ENCODE measurements around the gene EARS2.

The EARS2 gene

GRCh38 chr16:23570992-23571632, 14.0 kb upstream of the EARS2 start:
- no peak for TF ChIP-seq CTCF (conservative IDR thresholded peaks at IDR 0.05; ENCODE audit: control insufficient read depth, insufficient read depth, low read depth, low read length)
- DNase-seq (ENCODE audit: low read depth): no peak
- H3K4me3 ChIP-seq (ENCODE audit: control insufficient read depth, low read depth, low read length): no peak overlapping the region

DNA sequence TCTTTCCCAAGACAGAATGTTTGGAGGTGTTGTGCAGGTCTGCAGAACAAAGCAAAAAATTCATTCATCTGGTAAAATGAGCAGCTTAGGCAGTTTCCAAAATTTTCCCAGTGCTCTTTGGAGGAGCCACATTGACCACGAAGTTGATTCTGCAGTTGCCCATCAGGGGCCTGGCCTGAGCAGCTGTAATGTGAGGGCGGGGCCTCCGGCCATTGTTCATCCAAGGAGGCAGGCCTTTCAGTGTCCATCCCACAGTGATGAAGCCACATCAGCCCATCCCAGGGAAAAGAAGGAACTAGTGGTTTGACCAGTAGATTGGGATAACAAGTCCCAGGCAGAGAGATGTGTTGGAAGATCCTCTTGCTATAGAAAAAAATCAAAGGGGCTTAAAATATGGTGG, 10.5 kb upstream of the EARS2 start:
- H3K4me3 ChIP-seq (ENCODE audit: control insufficient read depth, low read depth, low read length): no peak overlapping the region
- no peak for DNase-seq (ENCODE audit: low read depth)
- no peak for TF ChIP-seq CTCF (conservative IDR thresholded peaks at IDR 0.05; ENCODE audit: control insufficient read depth, insufficient read depth, low read depth, low read length)

DNA sequence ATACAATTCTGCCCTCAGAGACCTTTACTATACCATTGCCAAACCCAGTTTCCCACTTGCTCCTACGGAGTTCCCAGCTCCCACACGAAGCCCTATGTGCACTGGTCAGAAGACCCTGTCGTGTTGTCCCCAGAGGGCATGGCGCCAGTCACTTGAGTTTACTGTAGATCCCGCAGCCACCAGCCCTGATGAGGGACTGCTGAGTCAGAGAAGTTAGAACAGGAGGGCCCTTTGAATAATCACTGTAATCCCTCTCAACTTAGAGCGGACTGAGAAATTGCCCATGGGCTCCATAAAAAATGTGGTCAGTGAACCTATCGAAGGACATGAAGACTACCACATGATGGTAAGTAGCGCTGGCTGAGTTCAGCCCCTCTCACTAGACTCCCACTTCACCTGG, 9.6 kb upstream of the EARS2 start:
- no peak for TF ChIP-seq CTCF (conservative IDR thresholded peaks at IDR 0.05; ENCODE audit: control insufficient read depth, insufficient read depth, low read depth, low read length)
- no peak overlapping the region for H3K4me3 ChIP-seq (ENCODE audit: control insufficient read depth, low read depth, low read length)
- no peak for DNase-seq (ENCODE audit: low read depth)

GRCh38 chr16:23564575-23565363, 7.6 kb upstream of the EARS2 start:
- peak; percentile 78 for DNase-seq (ENCODE audit: low read depth)
- no peak overlapping the region for H3K4me3 ChIP-seq (ENCODE audit: control insufficient read depth, low read depth, low read length)
- TF ChIP-seq CTCF (conservative IDR thresholded peaks at IDR 0.05; ENCODE audit: control insufficient read depth, insufficient read depth, low read depth, low read length): no peak

DNA sequence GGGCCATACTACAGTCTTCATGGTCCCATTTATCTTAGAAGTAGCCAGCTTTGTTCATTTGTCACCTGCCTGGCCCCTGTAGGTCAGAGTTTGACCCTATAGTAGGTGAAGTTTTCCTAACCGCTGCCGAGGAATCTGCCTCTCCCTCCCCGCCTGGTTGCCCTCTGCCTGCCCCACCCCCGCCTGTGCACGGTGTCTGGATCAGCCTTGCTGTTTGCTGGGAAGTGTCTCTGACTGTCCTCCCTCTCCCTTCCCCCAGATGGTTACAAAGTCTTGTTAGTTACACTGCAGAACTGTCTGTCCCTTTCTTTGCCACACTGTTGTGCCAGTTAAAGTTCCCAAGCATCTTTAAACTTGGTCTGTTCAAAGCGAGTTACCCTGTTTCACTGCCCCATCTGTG, 6.0 kb upstream of the EARS2 start:
- no peak overlapping the region for H3K4me3 ChIP-seq (ENCODE audit: control insufficient read depth, low read depth, low read length)
- no peak for DNase-seq (ENCODE audit: low read depth)
- no peak for TF ChIP-seq CTCF (conservative IDR thresholded peaks at IDR 0.05; ENCODE audit: control insufficient read depth, insufficient read depth, low read depth, low read length)

GRCh38 chr16:23562505-23562904, 5.4 kb upstream of the EARS2 start:
- H3K4me3 ChIP-seq (ENCODE audit: control insufficient read depth, low read depth, low read length): no peak overlapping the region
- no peak for DNase-seq (ENCODE audit: low read depth)
- TF ChIP-seq CTCF (conservative IDR thresholded peaks at IDR 0.05; ENCODE audit: control insufficient read depth, insufficient read depth, low read depth, low read length): no peak
